SK-N-SH (cell line): ENCODE measurements around the gene PAK1. TPM values are rescaled to one million over a fixed set of nuclear protein-coding genes. Genes with fewer than 3 reads are reported as not detected.

ENCODE experiments used
- CTCF ChIA-PET: fragments of 300-600, 350-600 bp; formaldehyde crosslinking; extraction: SDS; loops from one replicate; lab custom pipeline; 2021; lab: Yijun Ruan, JAX
- POLR2A ChIA-PET: fragments of 350-600 bp; sonication (Branson Sonifier 250); formaldehyde crosslinking; extraction: SDS; loops from one replicate; lab custom pipeline; 2020; ENCODE audit warnings: antibody characterized with exemption, inconsistent platforms; lab: Yijun Ruan, JAX
- DNase-seq: peaks from one replicate; pipeline ENCODE4 v3.0.0; 2012
- H2AFZ ChIP-seq: fragments of 200-600 bp; sonication (generic); 2 replicates; pipeline ENCODE4 v1.8.1; 2016; ENCODE audit warnings: antibody characterized with exemption, mild to moderate bottlenecking, low read depth
- H3F3A ChIP-seq: fragments of 200-600 bp; sonication (generic); replicated peaks from 2 replicates; pipeline ENCODE3; 2016; ENCODE audit warnings: antibody characterized with exemption, mild to moderate bottlenecking; ENCODE audit not compliant: insufficient read depth
- H3K27ac ChIP-seq, 2 experiments: fragments of 200-500 bp in 1 of 2; fragments of 200-600 bp in 1 of 2; sonication (Bioruptor generic) in 1 of 2; sonication (generic), shearing (Covaris generic) in 1 of 2; 2 replicates each; pipeline versions ENCODE4 v1.5.1 to v1.6.1; 2014 to 2016; ENCODE audit warnings: low read depth in 2 of 2, inconsistent platforms in 1 of 2, low read length in 1 of 2, mild to moderate bottlenecking in 1 of 2, mixed read lengths in 1 of 2
- H3K27me3 ChIP-seq: fragments of 200-600 bp; sonication (generic), shearing (Covaris generic); 2 replicates; pipeline ENCODE4 v1.6.1; 2016; ENCODE audit warnings: mixed run types; ENCODE audit not compliant: insufficient read depth
- H3K36me3 ChIP-seq, 2 experiments: fragments of 200-500 bp in 1 of 2; fragments of 200-600 bp in 1 of 2; sonication (Bioruptor generic) in 1 of 2; sonication (generic) in 1 of 2; replicated peaks in 1 of 2; 2 replicates each; pipeline versions ENCODE3 to v1.5.1; 2014 to 2016; ENCODE audit warnings: low read length in 1 of 2, mild to moderate bottlenecking in 1 of 2; ENCODE audit not compliant: insufficient read depth in 2 of 2, control insufficient read depth in 1 of 2
- H3K4me1 ChIP-seq, 2 experiments: fragments of 200-500 bp in 1 of 2; fragments of 200-600 bp in 1 of 2; sonication (Bioruptor generic) in 1 of 2; sonication (generic), shearing (Covaris generic) in 1 of 2; 2 replicates each; pipeline versions ENCODE4 v1.5.1 to v1.6.1; 2014 to 2016; ENCODE audit warnings: low read depth in 1 of 2, low read length in 1 of 2, mixed run types in 1 of 2; ENCODE audit not compliant: insufficient read depth in 2 of 2, control insufficient read depth in 1 of 2
- H3K4me2 ChIP-seq: fragments of 200-600 bp; sonication (generic), shearing (Covaris generic); 2 replicates; pipeline ENCODE4 v1.6.1; 2017; ENCODE audit warnings: mixed run types
- H3K4me3 ChIP-seq, 2 experiments: fragments of 200-500 bp in 1 of 2; fragments of 200-600 bp in 1 of 2; sonication (Bioruptor generic) in 1 of 2; sonication (generic), shearing (Covaris generic) in 1 of 2; 2 replicates each; pipeline versions ENCODE4 v1.5.1 to v1.8.1; 2014 to 2016; ENCODE audit warnings: low read depth in 2 of 2, inconsistent platforms in 1 of 2, low read length in 1 of 2, mild to moderate bottlenecking in 1 of 2, mixed read lengths in 1 of 2, moderate library complexity in 1 of 2
- H3K79me2 ChIP-seq: fragments of 200-600 bp; sonication (generic); 2 replicates; pipeline ENCODE4 v1.8.1; 2017; ENCODE audit warnings: mild to moderate bottlenecking; ENCODE audit not compliant: insufficient read depth
- H3K9ac ChIP-seq: fragments of 200-600 bp; sonication (generic); 2 replicates; pipeline ENCODE4 v1.6.1; 2017; ENCODE audit warnings: mixed run types
- H3K9me2 ChIP-seq: fragments of 200-600 bp; sonication (generic); 2 replicates; pipeline ENCODE4 v1.6.1; 2017; ENCODE audit warnings: mixed run types
- H3K9me3 ChIP-seq: fragments of 200-600 bp; sonication (generic); 2 replicates; pipeline ENCODE4 v1.6.1; 2017; ENCODE audit warnings: mixed run types, mild to moderate bottlenecking, moderate library complexity
- H4K20me1 ChIP-seq: fragments of 200-600 bp; sonication (generic); 2 replicates; pipeline ENCODE4 v1.6.1; 2017; ENCODE audit warnings: mild to moderate bottlenecking, mixed run types; ENCODE audit not compliant: insufficient read depth
- CHD2 ChIP-seq: fragments of 150-350 bp; IDR thresholded peaks from 2 replicates; pipeline ENCODE4 v1.6.1; 2018; ENCODE audit warnings: low read length; ENCODE audit not compliant: partially characterized antibody
- ELF1 ChIP-seq: IDR thresholded peaks from 2 replicates; pipeline ENCODE4 v1.4.0; 2012
- EP300 ChIP-seq, 2 experiments: IDR thresholded peaks; 2 replicates each; pipeline versions ENCODE4 v1.4.0 to v1.6.1; 2012; ENCODE audit warnings: borderline replicate concordance in 1 of 2, low read depth in 1 of 2, low read length in 1 of 2
- FOSL2 ChIP-seq: IDR thresholded peaks from 2 replicates; pipeline ENCODE4 v1.4.0; 2012; ENCODE audit warnings: low read depth, mild to moderate bottlenecking, moderate library complexity, borderline replicate concordance
- IRF3 ChIP-seq: fragments of 150-350 bp; IDR thresholded peaks from 2 replicates; pipeline ENCODE4 v1.6.1; 2016; ENCODE audit warnings: mild to moderate bottlenecking, low read depth, low read length
- JUND ChIP-seq: IDR thresholded peaks from 2 replicates; pipeline ENCODE4 v1.4.0; 2012
- MAX ChIP-seq: IDR thresholded peaks from 2 replicates; pipeline ENCODE4 v1.4.0; 2012; ENCODE audit warnings: low read depth
- MXI1 ChIP-seq: IDR thresholded peaks from 2 replicates; pipeline ENCODE4 v1.6.1; 2012; ENCODE audit warnings: mild to moderate bottlenecking, low read depth, low read length, improper control_type of control experiment
- NFIC ChIP-seq: IDR thresholded peaks from 2 replicates; pipeline ENCODE4 v1.4.0; 2012; ENCODE audit warnings: borderline replicate concordance
- PBX3 ChIP-seq: IDR thresholded peaks from 2 replicates; pipeline ENCODE4; 2012
- POLR2AphosphoS5 ChIP-seq: IDR thresholded peaks from 2 replicates; pipeline ENCODE4 v1.6.1; 2012; ENCODE audit warnings: low read depth, low read length
- RAD21 ChIP-seq: IDR thresholded peaks from 2 replicates; pipeline ENCODE4 v1.6.1; 2012; ENCODE audit warnings: mild to moderate bottlenecking, low read length
- RFX5 ChIP-seq: IDR thresholded peaks from 2 replicates; pipeline ENCODE4 v1.6.1; 2012; ENCODE audit warnings: mild to moderate bottlenecking, improper control_type of control experiment, low read length
- SIN3A ChIP-seq: IDR thresholded peaks from 2 replicates; pipeline ENCODE4 v1.6.1; 2012; ENCODE audit warnings: low read depth, mild to moderate bottlenecking, low read length, moderate library complexity, borderline replicate concordance
- SMC3 ChIP-seq: IDR thresholded peaks from 2 replicates; pipeline ENCODE4 v1.6.1; 2012; ENCODE audit warnings: low read depth, low read length, improper control_type of control experiment
- TCF12 ChIP-seq: IDR thresholded peaks from 2 replicates; pipeline ENCODE4 v1.4.0; 2012
- TEAD4 ChIP-seq: IDR thresholded peaks from 2 replicates; pipeline ENCODE4 v1.4.0; 2012; ENCODE audit warnings: mild to moderate bottlenecking, borderline replicate concordance; ENCODE audit not compliant: insufficient read depth
- USF1 ChIP-seq: IDR thresholded peaks from 2 replicates; pipeline ENCODE4 v1.4.0; 2012; ENCODE audit warnings: low read depth, borderline replicate concordance
- YY1 ChIP-seq: IDR thresholded peaks from 2 replicates; pipeline ENCODE4 v1.4.0; 2012; ENCODE audit warnings: low read depth, mild to moderate bottlenecking
- ZBTB33 ChIP-seq: IDR thresholded peaks from 2 replicates; pipeline ENCODE4 v1.4.0; 2012; ENCODE audit warnings: low read depth, borderline replicate concordance
- WGBS: methylation state at CpG from one replicate; pipeline ENCODE4 v1.1.6; 2017; ENCODE audit warnings: low lambda C conversion rate; 5-methylcytosine and 5-hydroxymethylcytosine counted together
- polyA plus RNA-seq, 3 experiments: library from polyadenylated mRNA; depleted of rRNA; stranded (reverse); fragments of >200 nt; gene quantifications; 2 replicates each; pipeline ENCODE4 v1.2.3, GENCODE V29; 2012

PAK1 gene
- polyA plus RNA-seq, 1 of the 3 experiments (the other 2 are of a cell fraction): 17.9 TPM

- ChIA-PET CTCF (interaction anchor here (1.0 to 1.4 kb wide), 2 partner anchors 25 to 60 kb away, joined by 4 to 5 read pairs; no protein-coding TSS in a partner anchor), POLR2A (no interaction called here)
- 1% methylated on average over 4 of the region's 4 CpGs for WGBS
- Histone ChIP-seq H3K27me3 (no peaks in the 10 kb centered on the region), H3K4me3 (0 out of 4 replicates have a peak overlapping the region, but pooled peaks of 1 of the 2 experiments have one; percentile 3), H3K27ac (peak overlapping the region; percentile 11 to 51; a peak in 2 of 4 replicates), H3K36me3 (no peaks in the 10 kb centered on the region), H3K4me2 (peak overlapping the region; percentile 61), H3K79me2 (no peaks in the 10 kb centered on the region), H3F3A (peaks cover 5% of the 10 kb centered on the region), H3K9me2 (no peaks in the 10 kb centered on the region), H3K9ac (no peak overlapping the region), H4K20me1 (no peaks in the 10 kb centered on the region), H3K9me3 (no peaks in the 10 kb centered on the region), H2AFZ (no peak overlapping the region), H3K4me1 (peaks cover 10 to 11% of the 10 kb centered on the region in 2 experiments; a peak in 3 of 4 replicates)
- DNase-seq: peak; percentile 65
- no peak for TF ChIP-seq IRF3
- peak; percentile 95 for TF ChIP-seq NFIC
- TF ChIP-seq TEAD4: 0 out of 2 replicates have a peak, but pooled peaks have one; percentile 37
- peak; percentile 69 for TF ChIP-seq POLR2AphosphoS5
- peak; percentile 93 for TF ChIP-seq TCF12
- peak; percentile 19 for TF ChIP-seq CHD2
- peak; percentile 80 for TF ChIP-seq JUND
- TF ChIP-seq ZBTB33: peak; percentile 23; the same call in 1 of the 2 replicates
- TF ChIP-seq SIN3A: peak; percentile 18; the same call in 1 of the 2 replicates
- peak; percentile 82 for TF ChIP-seq PBX3
- TF ChIP-seq EP300 (IDR thresholded peaks at IDR 0.05; ENCODE audit: borderline replicate concordance in 1 of 2, low read depth in 1 of 2, low read length in 1 of 2): peak; percentile 44 to 68; a peak in 3 of 4 replicates
- TF ChIP-seq YY1: no peak
- 0 out of 2 replicates have a peak, but pooled peaks have one; percentile 10 for TF ChIP-seq RAD21
- no peak; the same call in 1 of the 2 replicates for TF ChIP-seq ELF1
- peak; percentile 67 for TF ChIP-seq MAX
- no peak for TF ChIP-seq MXI1
- TF ChIP-seq USF1: no peak
- no peak for TF ChIP-seq RFX5
- peak; percentile 83 for TF ChIP-seq FOSL2
- TF ChIP-seq SMC3: no peak
Observed at GRCh38 chr11:77407613-77408012, 66.3 kb downstream of the PAK1 start.
